ENCODE data around the gene C11orf97. TPM values are rescaled to one million over a fixed set of nuclear protein-coding genes. Genes with fewer than 3 reads are reported as not detected.

C11orf97 gene
- total RNA-seq, 1 experiment from 2014 or later: not detected

- H3K36me3 Mint-ChIP-seq (ENCODE audit: insufficient read depth in 1 of 3, low read depth in 3 of 3): no peaks in the 10 kb centered on the region
- no peak overlapping the region for H2BK12ac ChIP-seq (ENCODE audit: insufficient read length, low read depth, low read length)
- no peak for TF ChIP-seq CTCF (conservative IDR thresholded peaks at IDR 0.05)
- no peak overlapping the region for H2BK20ac ChIP-seq (ENCODE audit: low read depth, low read length, poor library complexity, severe bottlenecking)
- no peak overlapping the region for H3K14ac ChIP-seq (ENCODE audit: insufficient read depth, low read length)
- no peaks in the 10 kb centered on the region for H3K9me3 Mint-ChIP-seq
- H2BK120ac ChIP-seq (ENCODE audit: low read depth, low read length, poor library complexity, severe bottlenecking): no peak overlapping the region
- H3K4ac ChIP-seq (ENCODE audit: low read depth, low read length): no peak overlapping the region
- no peak overlapping the region for H2AK5ac ChIP-seq (ENCODE audit: insufficient read length, low read length)
- no peak overlapping the region for H3K9ac ChIP-seq (ENCODE audit: extremely low read depth, insufficient read length, low read length)
- H3K23ac ChIP-seq (ENCODE audit: insufficient read length, low read depth, low read length): no peak overlapping the region
- no peaks in the 10 kb centered on the region for H3K23me2 ChIP-seq (ENCODE audit: insufficient read length, low read depth, low read length, poor library complexity, severe bottlenecking)
- no peaks in the 10 kb centered on the region for H4K20me1 ChIP-seq (ENCODE audit: control insufficient read depth, insufficient read depth, insufficient read length)
- no peak overlapping the region for H2BK5ac ChIP-seq (ENCODE audit: insufficient read length, low read length)
- no peak overlapping the region for H2BK15ac ChIP-seq (ENCODE audit: low read depth, low read length)
- no peak overlapping the region for H4K5ac ChIP-seq (ENCODE audit: insufficient read length, low read depth, low read length)
- no peak overlapping the region for H3T11ph ChIP-seq (ENCODE audit: low read length)
- no peak overlapping the region for H3K18ac ChIP-seq (ENCODE audit: insufficient read length, low read depth, low read length)
- H3K79me1 ChIP-seq (ENCODE audit: insufficient read depth, low read depth, low read length, poor library complexity, severe bottlenecking): no peaks in the 10 kb centered on the region
- no peak for DNase-seq
- no peak overlapping the region for H3K4me3 Mint-ChIP-seq
- no CpG with 5 or more reads among the region's 3 CpGs for WGBS (ENCODE audit: extremely low coverage, insufficient read length, low lambda C conversion rate)
- no peaks in the 10 kb centered on the region for H3K9me3 ChIP-seq (ENCODE audit: control insufficient read depth, low read depth, low read length)
- no peaks in the 10 kb centered on the region for H3K27me3 ChIP-seq (ENCODE audit: insufficient read depth, low read length)
- no peak overlapping the region for H4K8ac ChIP-seq (replicated peaks; ENCODE audit: insufficient read length, low read depth, low read length)
- H3K27ac Mint-ChIP-seq: no peak overlapping the region
- no peak overlapping the region for H3K56ac ChIP-seq (ENCODE audit: insufficient read length, low read depth, low read length)
- no peak overlapping the region for H3K27ac ChIP-seq (ENCODE audit: insufficient read length, low read depth, low read length)
- H3K4me1 ChIP-seq (ENCODE audit: insufficient read depth, low read length): no peaks in the 10 kb centered on the region
- H4K91ac ChIP-seq (ENCODE audit: insufficient read length, low read depth, low read length): no peak overlapping the region
- H3K79me2 ChIP-seq (ENCODE audit: insufficient read depth, low read length): no peaks in the 10 kb centered on the region
- H3K4me1 Mint-ChIP-seq: peaks cover 0 to 3% of the 10 kb centered on the region in 2 experiments; a peak in 2 of 4 replicates
- peaks cover 5% of the 10 kb centered on the region for H3K27me3 Mint-ChIP-seq (ENCODE audit: low read depth)
- no peak overlapping the region for H2AFZ ChIP-seq (ENCODE audit: low read length)
- H3K4me2 ChIP-seq (ENCODE audit: insufficient read depth, insufficient read length, low read length): no peak overlapping the region
These were observed 24.9 kb downstream of the C11orf97 start for GRCh38 chr11:94537031-94537600.

Measured in H9 (cell line).